HL-60/S4 treated with retinoic acid at 250 ng/mL for 4 days and 3 days (cell line): ENCODE results near the gene CHCHD6.

Experiments used
- in situ Hi-C: fragments of 300-500 bp; cut with MboI; formaldehyde crosslinking; loops from 2 replicates; pipeline ENCODE4 v1.7.0; 2022; ENCODE audit warnings: low sequenced_read_pairs

Gene CHCHD6

DNA sequence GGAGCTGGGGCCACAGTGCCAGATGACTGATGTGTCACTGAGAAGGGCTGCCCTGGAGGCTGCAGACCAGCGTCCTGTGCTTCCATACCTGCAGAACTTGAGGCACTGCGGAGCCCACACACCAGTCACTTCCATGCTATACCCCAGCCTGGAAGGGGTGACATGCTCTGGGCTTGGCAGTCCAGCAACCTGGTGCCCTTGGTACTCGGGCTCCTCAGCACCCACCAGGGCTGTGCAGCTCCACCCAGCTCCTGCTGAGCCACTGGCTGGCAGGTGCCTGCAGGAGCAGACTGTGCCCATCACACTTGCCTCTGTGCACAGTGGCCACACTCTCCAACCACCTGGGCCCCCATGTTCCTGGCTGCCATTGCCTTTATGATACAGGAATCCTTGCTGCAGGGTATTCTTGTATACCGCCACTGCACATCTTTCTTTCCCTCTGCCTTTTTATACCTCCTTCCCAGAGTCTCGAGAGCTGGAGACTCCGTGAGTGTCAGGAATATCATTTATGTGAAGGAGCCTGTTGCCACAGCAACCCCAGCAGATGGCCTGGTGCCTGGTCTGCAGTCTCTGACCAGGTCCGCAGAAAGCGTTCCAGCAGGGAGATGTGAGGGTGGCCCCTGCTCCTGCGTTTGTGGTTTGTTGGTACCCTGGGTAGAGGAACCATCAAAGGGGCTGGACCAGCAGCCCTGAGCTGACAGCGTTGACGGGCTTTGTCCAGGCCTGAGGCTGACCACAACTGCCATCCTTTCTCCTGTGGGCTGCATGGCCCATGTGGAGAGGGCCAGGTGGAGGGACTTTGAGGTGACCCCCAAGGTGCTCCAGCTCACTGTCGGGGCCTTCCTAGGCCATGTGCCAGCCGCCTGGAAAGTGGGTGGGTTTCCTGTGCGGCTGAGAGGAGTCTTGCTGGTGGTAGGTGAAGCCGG is 185.5 kb downstream of the CHCHD6 start:
- in situ Hi-C loops, result no loop called here

DNA sequence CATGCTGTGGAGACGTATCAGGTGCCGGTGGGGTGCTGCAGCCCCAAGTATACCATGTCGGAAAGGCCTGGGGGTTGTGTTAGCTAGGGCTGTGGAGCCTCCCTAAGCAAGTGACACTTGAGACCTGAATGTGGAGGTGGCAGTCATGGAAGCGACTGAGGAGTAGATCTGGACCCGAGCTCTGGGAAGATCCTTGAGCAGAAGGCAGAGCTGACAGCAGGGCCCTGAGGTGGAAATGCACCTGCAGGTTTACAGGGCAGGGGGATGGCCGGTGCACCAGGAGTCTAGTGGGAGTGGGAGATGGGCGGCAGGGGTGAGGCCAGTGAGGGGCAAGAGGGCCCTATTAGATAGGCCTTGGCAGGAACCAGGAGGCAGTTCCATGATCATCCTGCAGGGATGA is 187.1 kb downstream of the CHCHD6 start:
- in situ Hi-C loops, result no loop called here

DNA sequence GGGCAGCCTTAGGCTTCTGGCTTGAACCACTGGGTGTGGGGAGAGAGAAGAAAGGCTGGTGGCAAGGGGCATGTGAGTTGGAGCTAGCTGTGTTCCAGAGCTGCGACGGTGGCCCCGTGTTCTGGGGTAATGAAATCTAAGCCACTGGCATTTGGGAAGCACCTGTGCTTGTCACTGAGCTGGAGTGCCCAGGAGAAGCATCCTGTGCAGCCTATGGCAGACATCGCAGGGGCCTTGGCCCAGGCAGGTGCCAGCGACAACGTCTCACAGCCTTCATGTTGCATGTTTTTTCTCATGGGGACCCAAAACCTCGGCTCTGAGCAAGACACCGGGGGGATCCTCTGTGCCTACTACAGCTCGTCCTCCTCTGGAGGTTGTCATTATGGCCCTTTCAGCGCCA is 187.8 kb downstream of the CHCHD6 start:
- in situ Hi-C loops, result no loop called here

DNA sequence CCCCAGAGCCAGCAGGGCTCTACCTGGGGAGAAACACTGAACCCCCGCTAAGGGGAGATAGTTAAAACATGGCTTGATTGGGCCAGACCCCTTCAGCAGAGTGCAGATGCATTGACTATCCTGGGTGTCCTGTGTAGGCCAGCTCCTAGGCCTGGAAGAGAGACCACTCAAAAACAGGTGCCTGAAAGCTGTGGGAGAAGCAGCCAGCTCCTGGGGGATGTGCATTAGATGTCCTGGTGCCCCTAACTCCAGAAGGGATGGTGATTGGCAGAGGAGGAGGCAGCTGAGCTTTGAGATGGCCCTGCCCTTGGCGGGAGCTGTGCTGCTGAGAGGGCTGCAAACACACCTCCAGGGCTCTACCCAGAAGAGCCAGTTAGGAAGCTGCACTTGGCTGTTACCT is 189.6 kb downstream of the CHCHD6 start:
- in situ Hi-C loops, result no loop called here

DNA sequence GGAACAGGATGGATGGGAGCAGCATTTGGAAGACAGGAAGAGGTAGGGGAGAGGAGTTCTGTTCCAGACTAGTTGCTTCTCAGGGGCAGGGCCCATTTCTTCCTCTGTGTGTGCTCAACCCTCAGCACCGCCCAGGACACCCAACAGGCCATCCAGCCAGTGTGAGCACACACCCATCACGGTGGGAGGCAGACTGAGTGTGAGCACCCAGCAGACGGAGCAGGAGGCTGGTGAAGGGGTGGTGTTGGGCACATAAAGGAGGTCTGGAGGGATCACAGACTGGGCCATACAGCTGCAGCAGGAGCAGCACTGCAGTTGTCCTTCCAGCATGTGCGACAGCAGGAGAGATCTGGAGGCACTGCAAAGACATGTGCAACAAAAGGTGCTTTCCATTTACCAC is 190.4 kb downstream of the CHCHD6 start:
- in situ Hi-C loops, result no loop called here

DNA sequence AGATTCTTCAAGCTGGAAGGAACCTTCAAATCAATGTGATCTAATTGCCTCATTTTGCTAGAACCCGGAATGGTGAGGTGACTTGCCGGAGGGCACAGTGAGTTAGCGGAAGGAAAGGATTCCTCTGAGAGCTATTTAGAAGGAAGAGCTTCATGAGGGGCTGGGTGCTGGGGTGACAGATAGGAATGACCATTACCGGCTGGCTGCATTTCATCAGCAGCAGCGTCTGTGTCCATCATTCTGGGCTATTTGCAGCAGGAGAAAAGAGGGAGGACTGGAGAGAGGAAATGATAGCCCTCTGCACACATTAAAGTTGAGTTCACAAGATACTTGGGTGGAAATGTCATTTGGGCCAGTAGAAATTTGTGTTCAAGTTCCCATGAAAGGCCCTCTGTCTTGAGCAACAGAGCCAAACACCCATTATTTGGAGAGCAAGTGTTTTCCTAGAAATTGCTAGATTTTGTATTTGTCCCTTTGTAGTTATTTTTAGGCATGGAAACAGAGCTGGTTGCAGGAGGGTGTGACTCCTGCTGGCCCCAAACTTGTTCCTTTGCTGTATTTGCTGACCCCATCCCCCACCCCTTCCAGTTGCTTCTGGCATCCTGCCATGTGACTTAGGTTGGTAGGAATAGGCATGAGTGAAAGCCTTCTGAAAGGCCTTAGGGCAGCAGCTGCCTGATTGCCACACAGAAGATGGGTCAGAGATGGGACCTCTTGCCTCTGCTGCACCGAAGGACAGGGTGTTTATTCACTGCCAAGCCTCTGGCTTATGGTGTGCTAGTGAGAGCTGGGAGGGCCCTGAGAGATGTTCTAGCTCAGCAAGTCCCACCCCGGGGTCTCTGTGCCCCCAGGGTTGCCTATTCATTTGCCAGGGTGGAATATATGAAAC is 191.4 kb downstream of the CHCHD6 start:
- in situ Hi-C loops, result no loop called here

DNA sequence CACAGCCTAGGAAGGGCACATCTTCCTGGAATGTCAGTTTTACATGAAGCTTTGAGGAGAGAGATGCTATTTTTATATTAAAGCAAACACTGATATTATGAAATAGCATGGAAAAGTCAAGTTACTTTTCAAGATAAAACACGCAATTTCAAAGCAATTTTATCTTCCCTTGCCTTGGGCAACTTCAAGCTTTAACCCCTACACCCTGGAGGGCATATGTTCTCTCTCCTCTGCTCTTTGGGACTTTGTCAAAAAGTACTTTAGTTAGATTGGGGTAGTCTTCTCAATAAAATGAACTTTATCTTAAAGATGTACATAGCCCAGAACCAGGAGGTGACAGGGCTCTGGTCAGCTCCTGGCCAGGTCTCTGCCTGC is 192.0 kb downstream of the CHCHD6 start:
- in situ Hi-C loops, result no loop called here

DNA sequence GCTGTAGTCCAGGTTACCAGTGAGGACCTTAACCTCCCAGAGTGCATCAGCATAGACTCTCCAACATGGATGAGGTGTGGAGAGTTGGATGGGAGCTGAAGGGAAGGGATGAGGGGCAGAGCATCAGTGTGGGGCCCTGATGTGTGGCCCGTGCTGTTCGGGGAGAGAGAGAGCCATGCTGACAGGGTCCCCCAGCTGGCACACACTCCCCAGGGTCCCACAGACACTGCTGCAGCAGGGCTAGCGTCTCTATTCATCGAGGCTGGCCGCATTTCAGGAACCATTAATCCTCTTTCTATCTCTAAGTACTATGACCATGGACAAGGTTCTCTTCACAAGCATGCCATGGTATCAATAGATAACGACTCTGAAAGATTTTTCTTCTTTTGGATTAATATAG is 192.9 kb downstream of the CHCHD6 start:
- in situ Hi-C loops, result no loop called here

DNA sequence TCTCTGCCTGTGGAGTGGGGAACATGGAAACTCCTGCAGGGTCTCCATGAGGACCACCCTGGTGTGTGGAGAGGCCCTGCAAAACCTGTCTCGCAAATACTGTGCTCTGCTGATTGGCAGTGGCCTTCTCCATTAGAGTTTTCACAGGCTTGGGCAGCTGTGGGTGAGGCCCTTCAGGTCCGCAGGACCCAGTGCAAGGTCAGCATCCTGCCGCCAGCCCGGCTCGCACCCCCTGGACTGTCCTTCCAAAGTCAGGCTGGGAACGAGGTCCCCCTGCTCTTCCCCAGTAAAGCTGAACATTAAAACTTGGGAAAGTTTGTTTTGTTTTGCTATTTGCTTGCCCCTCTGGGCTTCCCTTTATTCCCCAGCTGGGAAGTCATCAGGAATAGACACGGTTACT is 193.9 kb downstream of the CHCHD6 start:
- in situ Hi-C loops, result no loop called here

DNA sequence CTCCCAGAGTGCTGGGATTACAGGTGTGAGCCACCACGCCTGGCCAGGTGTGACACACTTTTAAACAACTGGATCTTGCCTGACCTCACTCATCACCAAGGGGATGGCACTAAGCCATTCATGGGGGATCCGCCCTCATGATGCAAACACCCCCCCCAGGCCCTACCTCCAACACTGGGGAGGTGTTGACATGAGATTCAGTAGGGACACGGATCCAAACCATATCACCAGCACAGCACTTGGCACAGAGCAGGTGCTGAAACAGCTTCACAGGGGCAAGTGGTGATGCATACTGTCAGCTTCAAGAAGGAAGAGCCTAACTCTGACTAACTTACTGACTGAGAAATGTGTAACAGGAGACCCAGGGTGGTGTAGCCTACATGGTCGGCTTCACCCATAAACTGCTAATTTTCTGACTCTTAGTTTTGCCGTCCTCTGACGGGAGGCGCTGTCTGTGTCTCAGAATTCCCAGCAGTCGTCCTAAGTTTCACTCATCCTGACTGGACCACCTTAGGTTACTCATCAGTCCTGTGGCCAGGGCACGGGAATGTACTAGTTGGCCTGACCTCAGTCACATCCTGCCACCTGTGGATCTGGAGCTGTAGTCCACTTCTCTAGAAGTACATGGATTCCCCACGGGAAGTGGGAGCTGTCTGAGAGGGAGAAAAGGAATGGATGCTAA is 197.0 kb downstream of the CHCHD6 start:
- in situ Hi-C loops, result no loop called here

DNA sequence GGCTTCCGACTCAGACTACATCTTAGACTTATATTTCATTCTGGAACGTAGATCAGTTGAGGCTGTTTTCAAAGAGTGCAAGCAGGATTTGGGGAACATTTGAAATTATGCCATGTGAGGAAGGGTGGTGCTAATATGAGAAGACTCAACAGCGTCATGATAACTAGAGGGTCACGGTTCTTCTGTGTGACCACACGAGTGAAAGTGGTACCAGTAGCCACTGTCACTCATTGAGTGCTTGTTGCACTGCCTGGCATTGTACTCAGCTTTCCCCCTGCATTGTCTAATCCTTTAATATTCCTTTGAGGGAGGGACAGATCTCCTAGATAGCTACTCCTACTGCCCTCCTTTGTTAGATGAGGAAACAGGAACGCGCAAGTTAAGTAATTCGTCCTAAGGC is 197.6 kb downstream of the CHCHD6 start:
- in situ Hi-C loops, result no loop called here

DNA sequence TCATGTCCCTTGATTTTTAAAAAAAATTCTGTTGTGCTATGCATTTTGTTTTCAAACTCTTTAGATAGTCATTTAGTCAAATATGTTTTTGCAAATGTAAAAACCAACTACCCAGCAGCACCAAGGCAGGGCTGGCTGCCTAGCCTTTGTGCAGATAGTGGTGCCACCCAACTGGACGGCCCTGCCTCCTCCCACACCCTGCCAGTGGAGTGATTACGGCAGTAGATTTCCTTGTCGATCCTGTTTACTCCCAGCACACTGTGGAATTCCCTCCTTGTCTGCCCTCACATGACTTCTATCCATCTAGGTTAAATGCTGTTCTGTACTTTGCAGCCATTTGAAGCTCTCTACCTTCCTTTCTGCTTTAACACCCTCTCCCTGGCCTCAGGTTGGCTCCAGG is 199.5 kb downstream of the CHCHD6 start:
- in situ Hi-C loops, result no loop called here

DNA sequence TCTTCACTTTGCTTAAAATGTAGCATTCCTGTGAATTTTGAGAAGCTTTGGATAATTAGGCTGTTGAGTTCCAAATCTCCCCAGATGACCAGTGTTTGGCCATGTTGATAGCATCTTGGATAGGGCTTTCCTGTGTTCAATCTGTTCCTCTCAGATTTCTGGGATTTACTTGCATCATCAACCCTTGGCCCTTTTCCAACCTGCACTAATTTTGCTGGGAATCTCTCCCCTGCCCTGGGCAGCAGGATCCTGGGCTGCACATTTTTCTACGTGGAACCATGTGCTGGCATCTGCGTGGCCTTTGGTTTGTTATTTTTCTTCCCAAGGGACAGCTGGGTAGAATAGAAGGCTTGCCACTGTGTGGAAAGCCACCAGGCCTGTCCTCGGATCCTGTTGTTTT is 203.5 kb downstream of the CHCHD6 start:
- in situ Hi-C loops, result no loop called here

DNA sequence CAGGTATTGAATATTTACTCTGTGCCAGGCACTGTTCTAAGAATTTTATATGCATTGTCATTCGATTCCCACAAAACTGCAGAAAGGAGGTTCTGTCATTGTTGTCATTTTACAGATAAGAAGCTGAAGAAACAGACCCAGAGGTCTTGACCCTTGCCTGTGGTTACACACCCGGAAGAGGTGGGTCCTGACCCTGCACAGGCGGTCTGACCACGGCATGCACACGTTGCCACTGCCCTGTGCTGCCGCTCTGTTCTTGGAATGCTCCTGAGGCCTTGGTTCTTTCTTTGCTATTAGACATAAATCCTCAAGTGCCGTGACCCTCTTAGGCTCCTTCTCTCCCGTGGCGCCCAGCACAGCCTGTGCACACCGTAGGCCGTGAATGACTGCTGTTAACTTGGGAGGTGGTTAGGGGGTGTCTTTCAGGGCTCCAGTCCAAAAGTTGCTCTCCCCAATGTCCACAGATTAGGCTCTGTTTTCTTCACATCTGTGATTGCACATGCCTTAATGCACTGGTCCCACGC is 204.8 kb downstream of the CHCHD6 start:
- in situ Hi-C loops, result no loop called here

DNA sequence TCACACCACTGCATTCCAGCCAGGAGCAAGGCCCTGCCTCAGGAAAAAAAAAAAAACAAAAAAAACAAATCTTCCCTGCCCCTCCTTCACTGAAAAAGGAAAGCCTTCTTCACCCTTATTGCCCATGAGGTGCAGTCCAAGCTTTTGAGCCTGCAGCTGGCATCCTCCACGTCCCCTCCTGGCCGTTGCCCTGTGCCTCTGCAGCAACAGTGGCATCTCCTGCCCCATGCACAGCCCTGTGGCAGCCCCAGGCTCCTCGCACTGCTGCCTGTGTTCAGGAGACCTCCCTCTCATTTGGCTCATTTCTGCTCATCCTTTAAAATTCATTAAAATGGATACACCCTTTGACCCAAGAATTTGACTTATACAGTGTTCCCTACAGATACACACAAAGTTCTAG is 206.2 kb downstream of the CHCHD6 start:
- in situ Hi-C loops, result no loop called here

DNA sequence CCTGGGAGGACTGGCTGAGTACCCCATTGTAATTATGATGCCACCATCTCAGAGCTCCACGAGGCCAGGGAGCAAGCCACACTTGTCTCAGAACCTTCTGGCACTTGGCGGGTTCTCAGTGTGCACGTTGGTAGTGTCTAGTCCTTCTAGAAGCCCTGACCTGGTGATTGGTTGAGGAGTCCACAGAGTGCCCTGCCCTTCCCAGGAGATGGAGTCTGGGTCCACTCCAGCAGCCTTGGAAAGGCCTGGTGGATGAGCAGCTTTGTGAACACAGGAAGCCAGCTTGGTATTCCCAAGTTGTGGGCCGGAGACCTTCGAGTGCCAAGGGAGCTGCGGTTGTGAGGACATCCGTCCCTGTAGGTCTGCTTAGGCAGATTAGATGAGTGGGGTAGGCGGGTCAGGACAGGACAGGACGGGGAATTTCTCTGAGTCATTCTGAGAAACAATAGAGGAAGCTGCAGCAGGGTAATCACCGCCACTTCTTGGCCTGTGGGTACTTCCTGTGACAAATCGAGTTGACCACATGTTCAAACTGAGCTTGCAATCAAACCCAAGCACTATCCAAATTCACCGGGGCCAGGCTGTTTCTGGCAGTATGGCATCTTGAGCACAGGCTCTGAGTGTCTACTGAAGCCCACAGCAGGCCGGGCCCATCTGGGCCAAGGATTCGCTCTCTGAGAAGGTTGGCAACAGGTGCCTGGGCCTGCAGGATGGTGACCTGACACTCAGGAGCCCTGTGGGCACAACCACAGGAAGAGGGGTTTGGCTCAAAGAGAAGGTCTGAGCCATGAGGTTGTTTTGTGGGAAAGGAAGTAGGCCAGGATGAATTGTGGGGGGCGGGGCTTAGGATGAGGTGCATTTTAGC is 207.4 kb downstream of the CHCHD6 start:
- in situ Hi-C loops, result no loop called here

DNA sequence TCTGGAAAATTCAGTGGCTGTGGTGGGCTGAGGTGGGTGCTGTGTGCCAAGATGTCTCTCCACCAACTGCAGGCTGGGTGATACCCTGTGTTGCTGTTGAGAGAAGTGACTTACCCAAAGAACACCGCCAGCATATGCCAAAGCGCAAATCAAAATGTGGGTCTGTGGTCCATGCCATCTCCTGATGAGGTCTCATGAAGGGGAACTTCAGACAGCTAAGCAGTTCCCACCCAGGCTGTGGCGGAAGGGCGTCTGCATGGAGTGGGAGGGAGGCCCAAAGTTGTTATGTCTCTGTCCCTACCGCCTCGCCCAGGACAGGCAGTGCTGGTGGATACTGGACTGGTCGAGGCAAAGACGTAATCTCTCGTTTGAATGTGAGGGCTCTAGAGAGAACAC is 208.0 kb downstream of the CHCHD6 start:
- in situ Hi-C loops, result no loop called here

DNA sequence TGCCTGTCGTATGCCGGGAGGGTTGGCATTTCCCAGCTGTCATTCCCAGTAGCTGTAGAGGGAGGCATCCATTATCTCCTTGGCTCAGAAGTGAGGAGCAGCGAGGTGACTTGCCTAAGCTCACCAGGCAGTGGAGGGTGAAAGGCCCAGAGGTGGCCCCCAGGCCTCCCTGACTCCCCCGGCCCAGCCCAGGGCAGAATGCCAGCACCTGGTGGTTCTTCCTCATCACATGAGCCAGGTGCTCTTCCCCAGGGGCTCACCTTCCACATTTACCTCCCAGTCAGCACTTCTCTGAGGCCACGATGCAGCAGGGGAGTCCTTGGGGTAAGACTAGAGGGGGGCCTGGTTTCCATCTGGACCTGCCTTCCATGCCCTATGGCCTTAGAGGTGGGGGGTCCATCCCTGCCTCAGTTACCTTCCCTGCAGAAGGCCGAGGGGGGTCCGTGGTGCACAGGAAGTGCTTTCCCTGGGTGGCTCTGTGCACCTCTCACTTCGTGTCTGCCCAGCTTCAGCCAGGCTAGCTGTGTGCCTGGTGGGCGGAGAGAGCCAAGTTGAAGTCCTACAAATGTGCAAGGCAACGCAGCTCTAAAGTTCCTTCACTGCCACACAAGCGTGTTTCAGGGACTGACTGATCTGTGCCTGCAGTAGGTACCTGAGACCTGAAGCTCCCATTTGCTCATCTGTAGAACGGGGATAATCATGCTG is 208.6 kb downstream of the CHCHD6 start:
- in situ Hi-C loops, result no loop called here

DNA sequence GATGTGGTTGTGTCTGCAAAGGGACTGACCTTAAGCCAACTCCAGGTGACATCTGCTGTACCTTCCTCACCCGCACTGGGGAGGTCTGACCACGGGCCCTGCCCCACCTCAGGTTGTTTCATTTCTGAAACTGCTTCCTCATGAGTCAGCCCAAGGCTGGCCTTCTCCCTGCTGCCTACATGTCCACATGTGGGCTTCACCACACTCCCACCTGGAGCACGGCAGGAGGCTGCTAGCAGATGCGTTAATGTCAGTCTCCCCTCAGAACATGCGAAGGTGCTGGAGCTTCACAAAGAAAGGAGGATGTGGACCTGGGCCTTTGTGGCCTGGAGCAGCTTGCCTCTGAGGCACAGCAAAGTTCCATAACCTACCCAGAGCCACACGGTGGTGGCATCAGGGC is 209.5 kb downstream of the CHCHD6 start:
- in situ Hi-C loops, result no loop called here

DNA sequence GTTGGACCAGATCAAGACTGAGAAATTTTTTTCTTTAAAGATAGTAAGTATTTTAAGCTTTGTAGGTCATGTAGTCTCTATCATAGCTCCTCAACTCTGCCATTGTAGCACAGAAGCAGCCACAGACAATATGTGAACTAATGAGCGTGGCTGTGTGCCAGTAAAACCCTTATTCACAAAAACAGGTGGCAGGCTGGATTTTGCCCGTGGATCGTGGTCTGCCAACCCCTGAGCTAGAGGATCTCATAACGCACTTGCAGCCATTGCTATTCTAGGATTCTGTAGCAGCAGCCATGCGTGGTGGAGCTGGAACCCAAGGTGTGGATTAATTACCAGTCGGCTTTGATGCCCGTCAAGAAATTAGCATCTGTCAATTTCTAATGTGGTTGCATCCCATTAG is 210.2 kb downstream of the CHCHD6 start:
- in situ Hi-C loops, result no loop called here
